Left ventricle myocardium inferior (tissue), 1 donor: ENCODE results near the gene AMH. TPM values are rescaled to one million over a fixed set of nuclear protein-coding genes. Genes with fewer than 3 reads are reported as not detected.
A peak's percentile ranks its signal among the peaks of the same experiment; 100 is the strongest.

Experiments used
- DNase-seq: peaks from one replicate; pipeline ENCODE4 v3.0.0-alpha.2; 2020
- H3K27ac ChIP-seq: fragments of 200-600 bp; replicated peaks from 2 replicates; pipeline ENCODE4 v1.8.0; 2021
- H3K27me3 ChIP-seq: fragments of 200-600 bp; 2 replicates; pipeline ENCODE4 v1.8.0; 2021; ENCODE audit warnings: low read depth
- H3K36me3 ChIP-seq: fragments of 200-600 bp; 2 replicates; pipeline ENCODE4 v1.8.0; 2021
- H3K4me1 ChIP-seq: fragments of 200-600 bp; 2 replicates; pipeline ENCODE4 v1.8.0; 2021
- H3K4me3 ChIP-seq: fragments of 200-600 bp; 2 replicates; pipeline ENCODE4 v1.8.0; 2021; ENCODE audit warnings: mild to moderate bottlenecking, moderate library complexity
- H3K9me3 ChIP-seq: fragments of 200-600 bp; replicated peaks from 2 replicates; pipeline ENCODE4 v1.8.0; 2021
- intact Hi-C: fragments of 100-400 bp; cut with micrococcal nuclease; formaldehyde crosslinking; loops from one replicate; pipeline ENCODE4 v1.11.0; 2022
- total RNA-seq: library from RNA; stranded (reverse); fragmentation: NEBNext Ultra II Directional; extraction: Animal tissue kit (Norgen Biotek cat#: 25700); gene quantifications from one replicate; pipeline ENCODE4 v1.2.1, GENCODE V29; 2021
- TF ChIP-seq, protein P1 (sequence below): fragments of 200-600 bp; IDR thresholded peaks from 2 replicates; pipeline ENCODE4 v1.8.0; 2021; ENCODE audit warnings: antibody characterized with exemption, mild to moderate bottlenecking, borderline replicate concordance
- donor health status: DM: no; HTN: yes; CAD: no; lungs with severe emphysema.

Gene AMH
- total RNA-seq, 1 donor from 2014 or later = 1.1 TPM

GRCh38 chr19:2270157-2270422 is 21.0 kb downstream of the AMH start:
- Histone ChIP-seq H3K27me3 (no peaks in the 10 kb centered on the region), H3K36me3 (peaks cover 26% of the 10 kb centered on the region), H3K9me3 (no peaks in the 10 kb centered on the region), H3K4me3 (peak overlapping the region; percentile 99), H3K4me1 (peaks cover 67% of the 10 kb centered on the region), H3K27ac (peak overlapping the region; percentile 98)
- intact Hi-C loops = no loop called here
- TF ChIP-seq, protein P1, sequence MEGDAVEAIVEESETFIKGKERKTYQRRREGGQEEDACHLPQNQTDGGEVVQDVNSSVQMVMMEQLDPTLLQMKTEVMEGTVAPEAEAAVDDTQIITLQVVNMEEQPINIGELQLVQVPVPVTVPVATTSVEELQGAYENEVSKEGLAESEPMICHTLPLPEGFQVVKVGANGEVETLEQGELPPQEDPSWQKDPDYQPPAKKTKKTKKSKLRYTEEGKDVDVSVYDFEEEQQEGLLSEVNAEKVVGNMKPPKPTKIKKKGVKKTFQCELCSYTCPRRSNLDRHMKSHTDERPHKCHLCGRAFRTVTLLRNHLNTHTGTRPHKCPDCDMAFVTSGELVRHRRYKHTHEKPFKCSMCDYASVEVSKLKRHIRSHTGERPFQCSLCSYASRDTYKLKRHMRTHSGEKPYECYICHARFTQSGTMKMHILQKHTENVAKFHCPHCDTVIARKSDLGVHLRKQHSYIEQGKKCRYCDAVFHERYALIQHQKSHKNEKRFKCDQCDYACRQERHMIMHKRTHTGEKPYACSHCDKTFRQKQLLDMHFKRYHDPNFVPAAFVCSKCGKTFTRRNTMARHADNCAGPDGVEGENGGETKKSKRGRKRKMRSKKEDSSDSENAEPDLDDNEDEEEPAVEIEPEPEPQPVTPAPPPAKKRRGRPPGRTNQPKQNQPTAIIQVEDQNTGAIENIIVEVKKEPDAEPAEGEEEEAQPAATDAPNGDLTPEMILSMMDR = no peak
- peak; percentile 61 for DNase-seq

DNA sequence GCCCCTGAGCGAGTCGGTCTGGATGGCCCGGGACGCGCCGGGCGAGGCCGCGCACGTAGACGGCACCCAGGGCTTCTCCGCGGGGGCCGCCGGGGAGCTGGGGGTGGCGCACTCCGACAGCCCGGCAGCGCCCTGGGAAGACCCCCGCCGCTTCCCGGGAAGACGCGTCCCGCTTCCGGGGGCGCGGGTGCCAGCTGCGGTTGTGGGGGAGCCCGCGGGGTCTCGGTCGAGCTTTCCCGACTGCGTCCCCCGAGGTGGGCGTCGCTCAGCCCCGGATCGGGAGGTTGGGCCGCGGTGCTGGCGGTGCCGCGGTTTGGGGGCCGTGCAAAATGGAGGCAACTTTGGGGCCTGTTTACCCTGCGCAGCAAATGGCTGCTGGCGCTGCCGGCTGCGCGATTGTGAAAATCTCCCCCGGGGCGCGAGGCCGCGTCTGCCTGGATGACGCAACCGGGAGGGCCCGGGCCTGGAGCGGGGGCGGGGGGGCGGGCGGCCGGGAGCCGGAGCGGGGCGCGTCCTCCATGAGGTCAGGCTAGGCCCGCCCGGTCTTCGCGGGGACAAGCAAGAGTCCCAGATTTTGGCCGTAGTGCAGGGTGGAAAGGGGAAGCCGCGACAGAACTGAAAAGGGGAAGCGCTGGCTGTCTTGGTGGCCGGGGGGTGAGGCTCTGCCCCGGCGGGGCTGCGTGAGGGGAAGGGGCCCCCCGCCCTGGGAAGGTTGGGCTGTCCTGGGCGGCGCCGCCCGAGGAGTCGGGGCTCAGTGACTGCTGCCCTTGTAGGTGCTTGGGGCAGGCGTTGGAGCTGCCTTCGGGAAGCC is 21.5 kb downstream of the AMH start:
- peak; percentile 90 for DNase-seq
- peaks cover 72% of the 10 kb centered on the region for H3K4me1 ChIP-seq

DNA sequence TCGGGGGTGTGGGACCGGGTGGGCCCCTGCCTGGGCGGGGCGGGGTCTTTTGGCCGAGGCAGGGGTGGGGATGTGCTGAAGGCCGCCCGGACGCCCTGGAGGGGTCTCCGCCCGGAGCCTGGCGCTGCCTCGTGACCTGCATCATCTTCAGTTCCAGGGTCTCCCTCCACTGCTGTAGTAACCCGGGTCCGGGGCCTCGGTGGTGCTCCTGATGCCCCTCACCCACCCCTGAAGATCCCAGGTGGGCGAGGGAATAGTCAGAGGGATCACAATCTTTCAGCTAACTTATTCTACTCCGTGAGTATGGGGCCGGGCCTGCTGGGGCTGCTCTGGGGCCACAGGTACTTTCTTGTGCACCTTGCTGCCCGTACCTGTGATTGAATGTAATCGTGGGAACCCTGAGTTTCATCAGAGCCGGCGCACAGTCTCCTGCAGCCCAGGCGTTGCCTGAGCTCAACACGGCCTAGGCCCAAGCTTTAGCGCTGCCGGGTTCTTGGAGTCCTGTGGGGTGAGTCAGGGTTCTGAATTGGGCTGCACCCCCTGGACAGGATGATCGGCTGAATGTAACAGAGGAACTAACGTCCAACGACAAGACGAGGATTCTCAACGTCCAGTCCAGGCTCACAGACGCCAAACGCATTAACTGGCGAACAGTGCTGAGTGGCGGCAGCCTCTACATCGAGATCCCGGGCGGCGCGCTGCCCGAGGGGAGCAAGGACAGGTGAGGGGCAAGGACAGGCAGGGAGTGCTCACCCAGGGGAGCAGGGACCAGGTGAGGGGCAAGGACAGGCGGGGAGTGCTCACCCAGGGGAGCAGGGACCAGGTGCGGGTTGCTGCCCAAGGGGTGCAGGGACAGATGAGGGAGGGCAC is 22.3 kb downstream of the AMH start:
- intact Hi-C loops = no loop called here
- Histone ChIP-seq H3K36me3 (peaks cover 26% of the 10 kb centered on the region), H3K27me3 (no peaks in the 10 kb centered on the region), H3K4me1 (peaks cover 78% of the 10 kb centered on the region), H3K27ac (peak overlapping the region; percentile 98), H3K9me3 (no peaks in the 10 kb centered on the region), H3K4me3 (peak overlapping the region; percentile 99)
- DNase-seq = no peak
- TF ChIP-seq, protein P1 = no peak

More for the DNA sequence above, 21.5 kb downstream of the AMH start:
- H3K27me3 ChIP-seq = no peaks in the 10 kb centered on the region
- H3K27ac ChIP-seq = peak overlapping the region; percentile 98
- TF ChIP-seq, protein P1 = no peak
- peaks cover 26% of the 10 kb centered on the region for H3K36me3 ChIP-seq
- peak overlapping the region; percentile 99 for H3K4me3 ChIP-seq
- intact Hi-C loops = no loop called here
- no peaks in the 10 kb centered on the region for H3K9me3 ChIP-seq

GRCh38 chr19:2273356-2274184 is 24.4 kb downstream of the AMH start:
- no peaks in the 10 kb centered on the region for H3K27me3 ChIP-seq
- TF ChIP-seq, protein P1 = peak; percentile 98
- H3K9me3 ChIP-seq = no peaks in the 10 kb centered on the region
- H3K36me3 ChIP-seq = peaks cover 26% of the 10 kb centered on the region
- H3K27ac ChIP-seq = peak overlapping the region; percentile 98
- intact Hi-C loops = no loop called here
- H3K4me1 ChIP-seq = peaks cover 72% of the 10 kb centered on the region
- DNase-seq = peak; percentile 78
- H3K4me3 ChIP-seq = peak overlapping the region; percentile 99

GRCh38 chr19:2274185-2274711 is 25.1 kb downstream of the AMH start:
- no peaks in the 10 kb centered on the region for H3K9me3 ChIP-seq
- TF ChIP-seq, protein P1 = no peak
- DNase-seq = no peak
- peaks cover 26% of the 10 kb centered on the region for H3K36me3 ChIP-seq
- peaks cover 68% of the 10 kb centered on the region for H3K4me1 ChIP-seq
- intact Hi-C loops = no loop called here
- peak overlapping the region; percentile 99 for H3K4me3 ChIP-seq
- H3K27ac ChIP-seq = peak overlapping the region; percentile 98
- no peaks in the 10 kb centered on the region for H3K27me3 ChIP-seq
